ENCODE results near the gene SATB1. TPM values are rescaled to one million over a fixed set of nuclear protein-coding genes. Genes with fewer than 3 reads are reported as not detected.
A peak's percentile ranks its signal among the peaks of the same experiment; 100 is the strongest.

Gene SATB1
- total RNA-seq, 1 experiment from 2014 or later, result 5.9 TPM

DNA sequence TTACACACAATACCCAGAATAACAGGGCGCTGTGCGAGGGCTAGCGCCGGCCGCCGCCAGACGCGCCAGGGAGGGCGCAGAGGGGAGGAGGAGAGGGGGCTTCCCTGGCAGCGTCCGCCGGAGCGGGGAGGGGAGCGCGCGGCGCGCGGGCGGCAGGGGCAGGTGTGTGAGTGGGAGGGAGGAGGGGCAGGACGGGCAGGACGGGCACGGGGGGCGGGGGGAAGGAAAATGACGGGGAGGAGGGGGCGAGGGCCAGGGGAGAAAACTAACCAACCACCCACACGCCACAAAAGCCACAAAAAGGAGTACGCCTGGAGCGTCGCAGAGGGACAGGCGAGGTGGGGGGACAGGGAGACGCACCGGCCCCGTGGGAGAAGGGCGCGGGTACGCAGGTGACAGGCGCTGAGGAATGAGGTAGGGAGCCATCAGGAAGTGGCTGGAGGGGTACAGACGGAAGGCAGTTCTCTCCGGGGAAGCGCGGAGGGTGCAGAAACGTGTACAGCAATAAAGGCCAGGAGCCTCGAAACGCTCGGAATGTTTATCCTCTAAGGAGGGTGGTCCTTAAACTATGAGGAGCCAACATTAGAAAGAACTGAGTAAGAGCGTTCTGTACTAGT lies 610 bp upstream of the SATB1 start:
- DNase-seq, result no peak
- Histone ChIP-seq H3K9me3 (ENCODE audit: low read length) (no peaks in the 10 kb centered on the region), H3K79me2 (ENCODE audit: low read length) (no peaks in the 10 kb centered on the region), H3K9me2 (replicated peaks; ENCODE audit: insufficient read depth, low read length) (no peaks in the 10 kb centered on the region), H3K4me2 (ENCODE audit: low read depth, low read length, poor library complexity, severe bottlenecking) (peak overlapping the region; percentile 79), H3K27me3 (ENCODE audit: low read length) (no peaks in the 10 kb centered on the region), H4K20me1 (ENCODE audit: insufficient read depth, low read depth, low read length) (no peaks in the 10 kb centered on the region), H2AFZ (ENCODE audit: low read length) (peak overlapping the region; percentile 88), H3K9ac (ENCODE audit: low read length) (peak overlapping the region; percentile 72), H3K4me1 (ENCODE audit: low read length) (peaks cover 21% of the 10 kb centered on the region), H3K4me3 (ENCODE audit: low read length) (peak overlapping the region; percentile 69), H3K27ac (ENCODE audit: low read length) (no peak overlapping the region), H3K36me3 (ENCODE audit: insufficient read depth, low read length) (no peaks in the 10 kb centered on the region)

DNA sequence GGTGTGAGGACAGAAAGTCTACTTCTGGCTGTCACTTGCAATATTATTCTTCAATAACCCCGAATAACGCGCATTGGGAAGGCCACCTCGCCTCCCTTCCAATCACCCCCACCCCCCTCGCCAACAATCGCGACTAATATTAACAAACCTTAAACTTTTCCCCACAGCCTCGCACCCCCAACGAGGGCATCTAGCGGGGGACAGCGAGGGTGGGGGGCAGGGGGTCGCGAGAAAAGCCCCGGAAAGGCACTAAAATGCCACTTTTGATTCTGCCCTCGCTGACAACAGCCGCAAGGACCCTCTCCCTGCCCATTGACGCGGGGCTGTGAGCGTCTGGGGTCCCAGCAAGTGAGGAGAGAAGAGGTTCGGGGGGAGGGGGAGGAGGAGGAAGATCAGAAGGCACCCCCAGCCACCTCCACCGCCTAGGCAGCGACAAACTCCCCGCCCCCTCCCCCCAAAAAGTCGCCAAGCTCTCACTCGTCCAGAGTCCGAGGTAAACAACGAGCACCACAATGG lies 868 bp downstream of the SATB1 start:
- Histone ChIP-seq H3K27me3 (ENCODE audit: low read length) (no peaks in the 10 kb centered on the region), H3K4me3 (ENCODE audit: low read length) (peak overlapping the region; percentile 69), H3K36me3 (ENCODE audit: insufficient read depth, low read length) (no peaks in the 10 kb centered on the region), H3K79me2 (ENCODE audit: low read length) (no peaks in the 10 kb centered on the region), H3K9me2 (replicated peaks; ENCODE audit: insufficient read depth, low read length) (no peaks in the 10 kb centered on the region), H3K27ac (ENCODE audit: low read length) (no peak overlapping the region), H3K4me1 (ENCODE audit: low read length) (peaks cover 21% of the 10 kb centered on the region), H3K9ac (ENCODE audit: low read length) (peak overlapping the region; percentile 72), H3K9me3 (ENCODE audit: low read length) (no peaks in the 10 kb centered on the region), H2AFZ (ENCODE audit: low read length) (peak overlapping the region; percentile 97; the same call in 1 of the 2 replicates), H3K4me2 (ENCODE audit: low read depth, low read length, poor library complexity, severe bottlenecking) (peak overlapping the region; percentile 79), H4K20me1 (ENCODE audit: insufficient read depth, low read depth, low read length) (no peaks in the 10 kb centered on the region)
- peak; percentile 42 for DNase-seq

DNA sequence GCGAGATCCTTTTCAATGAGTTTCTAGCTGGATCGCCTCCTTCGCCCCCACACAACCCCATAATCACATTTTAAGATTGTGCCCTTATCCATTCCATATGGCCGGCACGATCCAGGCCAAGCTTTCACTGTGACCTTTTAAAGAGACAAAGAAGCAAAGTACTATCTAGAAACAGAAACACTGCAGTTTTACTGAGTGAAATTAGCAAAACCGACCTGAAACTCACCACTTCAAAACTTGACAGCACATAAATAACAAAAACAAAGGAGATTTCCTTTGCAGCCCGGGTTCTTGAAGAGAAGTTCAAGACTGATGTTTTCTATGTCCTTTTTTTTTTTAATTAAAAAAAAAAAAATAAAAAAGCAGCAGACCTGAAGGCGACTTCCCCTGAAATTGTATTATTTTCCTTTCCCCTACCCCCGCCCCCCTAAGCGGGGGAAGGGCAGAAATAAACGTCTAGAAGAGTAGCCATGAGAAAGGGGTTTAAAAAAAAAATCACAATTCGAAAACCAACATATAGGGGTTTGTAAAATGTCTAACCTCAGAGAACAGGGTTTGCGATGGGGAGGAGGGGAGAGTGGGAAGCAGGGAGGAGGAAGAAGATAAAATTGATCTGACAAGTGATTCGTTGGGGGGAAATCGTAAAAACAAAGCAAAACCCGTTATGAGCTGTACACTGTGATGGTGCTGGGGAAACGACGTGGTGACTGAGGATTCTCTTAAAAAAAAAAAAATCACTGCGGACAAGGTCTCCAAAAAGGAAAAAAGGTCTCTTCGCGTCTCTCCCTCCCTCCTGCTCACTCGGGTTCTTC lies 1.5 kb downstream of the SATB1 start:
- Histone ChIP-seq H3K9ac (ENCODE audit: low read length) (peak overlapping the region; percentile 72), H3K4me3 (ENCODE audit: low read length) (peak overlapping the region; percentile 69), H3K4me1 (ENCODE audit: low read length) (peaks cover 21% of the 10 kb centered on the region), H3K4me2 (ENCODE audit: low read depth, low read length, poor library complexity, severe bottlenecking) (peak overlapping the region; percentile 79), H3K79me2 (ENCODE audit: low read length) (no peaks in the 10 kb centered on the region), H4K20me1 (ENCODE audit: insufficient read depth, low read depth, low read length) (no peaks in the 10 kb centered on the region), H3K9me3 (ENCODE audit: low read length) (no peaks in the 10 kb centered on the region), H3K27me3 (ENCODE audit: low read length) (no peaks in the 10 kb centered on the region), H3K27ac (ENCODE audit: low read length) (no peak overlapping the region), H3K9me2 (replicated peaks; ENCODE audit: insufficient read depth, low read length) (no peaks in the 10 kb centered on the region), H2AFZ (ENCODE audit: low read length) (peak overlapping the region; percentile 97; the same call in 1 of the 2 replicates), H3K36me3 (ENCODE audit: insufficient read depth, low read length) (no peaks in the 10 kb centered on the region)
- DNase-seq, result peak; percentile 54

DNA sequence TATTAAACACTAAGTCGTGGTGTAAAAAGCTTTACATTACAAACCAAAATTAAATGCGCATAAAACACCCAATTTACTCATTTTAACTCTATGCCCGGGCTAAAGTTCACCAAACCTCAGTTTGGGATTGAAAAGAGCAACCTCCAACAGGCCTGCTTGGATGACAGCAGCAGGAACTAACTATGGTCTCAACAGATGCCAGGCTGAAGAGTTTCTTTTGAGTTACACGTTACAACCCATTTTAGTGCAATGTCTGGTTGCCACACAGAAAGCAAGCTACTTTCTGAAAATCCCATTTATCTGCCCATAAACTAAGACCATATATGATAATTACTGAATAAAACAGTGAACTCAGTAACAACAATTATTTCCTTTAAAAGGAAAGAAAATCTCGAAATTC lies 2.2 kb downstream of the SATB1 start:
- Histone ChIP-seq H3K4me1 (ENCODE audit: low read length) (peaks cover 21% of the 10 kb centered on the region), H3K9ac (ENCODE audit: low read length) (no peak overlapping the region), H3K36me3 (ENCODE audit: insufficient read depth, low read length) (no peaks in the 10 kb centered on the region), H4K20me1 (ENCODE audit: insufficient read depth, low read depth, low read length) (no peaks in the 10 kb centered on the region), H3K9me3 (ENCODE audit: low read length) (no peaks in the 10 kb centered on the region), H3K27ac (ENCODE audit: low read length) (no peak overlapping the region), H3K4me2 (ENCODE audit: low read depth, low read length, poor library complexity, severe bottlenecking) (no peak overlapping the region), H2AFZ (ENCODE audit: low read length) (no peak overlapping the region), H3K79me2 (ENCODE audit: low read length) (no peaks in the 10 kb centered on the region), H3K27me3 (ENCODE audit: low read length) (no peaks in the 10 kb centered on the region), H3K4me3 (ENCODE audit: low read length) (no peak overlapping the region), H3K9me2 (replicated peaks; ENCODE audit: insufficient read depth, low read length) (no peaks in the 10 kb centered on the region)
- DNase-seq, result no peak

DNA sequence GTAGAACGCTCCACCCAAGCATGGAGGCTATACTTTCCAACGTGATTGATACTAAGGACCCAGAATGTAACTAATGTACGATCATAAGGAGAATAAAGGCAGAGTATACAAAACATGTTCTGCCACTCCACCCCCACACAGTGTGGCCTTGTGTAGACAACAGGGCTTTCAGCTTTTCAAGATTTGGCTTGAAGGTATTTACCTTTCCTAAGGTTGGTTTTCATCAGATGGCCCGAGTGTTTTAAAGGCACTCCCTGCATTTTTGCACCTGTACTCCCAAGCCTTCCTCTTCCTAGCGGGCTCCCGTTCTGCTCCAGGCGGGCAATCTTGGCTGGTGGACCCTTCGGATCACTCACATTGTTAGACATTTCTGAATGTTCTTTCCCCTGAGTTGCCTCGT lies 4.6 kb downstream of the SATB1 start:
- no peak overlapping the region for H2AFZ ChIP-seq (ENCODE audit: low read length)
- no peak overlapping the region for H3K4me2 ChIP-seq (ENCODE audit: low read depth, low read length, poor library complexity, severe bottlenecking)

DNA sequence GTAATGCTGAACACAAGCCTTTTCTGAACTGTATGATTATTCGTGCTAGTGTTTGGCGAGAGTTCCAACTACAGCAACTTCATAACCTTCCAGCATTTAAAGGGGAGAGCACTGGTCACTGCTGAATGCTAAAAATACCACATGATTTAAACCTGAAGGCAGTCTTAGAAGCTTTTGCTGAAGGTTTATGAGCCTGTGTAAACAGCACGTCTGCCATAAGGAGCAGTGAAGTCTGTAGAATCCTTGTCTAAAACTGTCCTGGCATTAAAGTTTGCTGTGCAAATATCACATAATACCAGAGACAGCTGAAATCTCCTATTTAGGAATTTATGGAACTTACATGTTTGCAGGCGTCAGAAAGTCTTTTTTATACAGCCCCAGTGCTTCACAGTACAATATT lies 5.9 kb downstream of the SATB1 start:
- no peaks in the 10 kb centered on the region for H3K36me3 ChIP-seq (ENCODE audit: insufficient read depth, low read length)
- no peaks in the 10 kb centered on the region for H3K9me2 ChIP-seq (replicated peaks; ENCODE audit: insufficient read depth, low read length)
- H3K27me3 ChIP-seq (ENCODE audit: low read length), result no peaks in the 10 kb centered on the region
- H2AFZ ChIP-seq (ENCODE audit: low read length), result no peak overlapping the region
- peaks cover 10% of the 10 kb centered on the region for H3K4me1 ChIP-seq (ENCODE audit: low read length)
- no peak for DNase-seq
- H3K4me2 ChIP-seq (ENCODE audit: low read depth, low read length, poor library complexity, severe bottlenecking), result no peak overlapping the region
- no peak overlapping the region for H3K4me3 ChIP-seq (ENCODE audit: low read length)
- no peak overlapping the region for H3K27ac ChIP-seq (ENCODE audit: low read length)
- H3K9me3 ChIP-seq (ENCODE audit: low read length), result no peaks in the 10 kb centered on the region
- H3K79me2 ChIP-seq (ENCODE audit: low read length), result no peaks in the 10 kb centered on the region
- no peaks in the 10 kb centered on the region for H4K20me1 ChIP-seq (ENCODE audit: insufficient read depth, low read depth, low read length)
- H3K9ac ChIP-seq (ENCODE audit: low read length), result no peak overlapping the region

More for the DNA sequence above, 4.6 kb downstream of the SATB1 start:
- H3K4me1 ChIP-seq (ENCODE audit: low read length), result peaks cover 16% of the 10 kb centered on the region
- H4K20me1 ChIP-seq (ENCODE audit: insufficient read depth, low read depth, low read length), result no peaks in the 10 kb centered on the region
- no peaks in the 10 kb centered on the region for H3K9me3 ChIP-seq (ENCODE audit: low read length)
- DNase-seq, result no peak
- no peaks in the 10 kb centered on the region for H3K27me3 ChIP-seq (ENCODE audit: low read length)
- no peak overlapping the region for H3K9ac ChIP-seq (ENCODE audit: low read length)
- no peak overlapping the region for H3K27ac ChIP-seq (ENCODE audit: low read length)
- H3K9me2 ChIP-seq (replicated peaks; ENCODE audit: insufficient read depth, low read length), result no peaks in the 10 kb centered on the region
- no peaks in the 10 kb centered on the region for H3K79me2 ChIP-seq (ENCODE audit: low read length)
- H3K36me3 ChIP-seq (ENCODE audit: insufficient read depth, low read length), result no peaks in the 10 kb centered on the region
- H3K4me3 ChIP-seq (ENCODE audit: low read length), result no peak overlapping the region

DNA sequence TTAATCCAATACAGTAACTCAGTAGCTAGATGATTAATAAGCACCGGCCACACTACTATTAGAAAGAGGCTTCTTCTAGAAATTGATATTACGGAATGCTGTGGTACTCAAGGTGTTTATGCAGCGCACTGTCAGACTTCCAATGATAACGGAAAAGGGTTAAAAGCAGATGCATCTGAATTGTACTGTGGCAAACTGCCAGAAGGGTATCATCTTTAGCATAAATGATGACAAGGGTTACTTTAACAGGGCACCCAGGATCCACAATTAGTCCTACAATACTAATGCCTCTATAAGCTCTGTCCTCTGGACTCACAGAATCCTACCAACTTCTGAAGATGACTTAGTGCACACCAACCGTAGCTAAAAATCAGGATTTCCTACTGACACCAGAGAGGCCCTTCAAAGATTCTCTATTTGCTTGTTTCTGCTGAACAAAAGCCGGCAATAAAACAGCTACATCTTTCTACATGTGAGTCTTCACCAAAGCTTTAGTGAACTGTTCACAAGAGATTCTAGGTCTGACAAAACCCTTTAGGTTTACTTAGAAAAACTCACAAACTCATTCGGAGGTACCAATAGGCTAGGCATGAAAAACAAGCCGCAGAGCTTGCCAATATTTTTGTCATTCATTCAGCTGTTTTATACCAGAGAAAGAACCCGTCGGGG lies 7.1 kb downstream of the SATB1 start:
- no peak overlapping the region for H3K4me2 ChIP-seq (ENCODE audit: low read depth, low read length, poor library complexity, severe bottlenecking)
- H2AFZ ChIP-seq (ENCODE audit: low read length), result no peak overlapping the region
- H3K4me3 ChIP-seq (ENCODE audit: low read length), result no peak overlapping the region
- H3K9me2 ChIP-seq (replicated peaks; ENCODE audit: insufficient read depth, low read length), result no peaks in the 10 kb centered on the region
- H3K27ac ChIP-seq (ENCODE audit: low read length), result no peak overlapping the region
- no peaks in the 10 kb centered on the region for H3K79me2 ChIP-seq (ENCODE audit: low read length)
- DNase-seq, result no peak
- H3K36me3 ChIP-seq (ENCODE audit: insufficient read depth, low read length), result no peaks in the 10 kb centered on the region
- H4K20me1 ChIP-seq (ENCODE audit: insufficient read depth, low read depth, low read length), result no peaks in the 10 kb centered on the region
- H3K27me3 ChIP-seq (ENCODE audit: low read length), result no peaks in the 10 kb centered on the region
- H3K9me3 ChIP-seq (ENCODE audit: low read length), result no peaks in the 10 kb centered on the region
- no peaks in the 10 kb centered on the region for H3K4me1 ChIP-seq (ENCODE audit: low read length)
- H3K9ac ChIP-seq (ENCODE audit: low read length), result no peak overlapping the region

DNA sequence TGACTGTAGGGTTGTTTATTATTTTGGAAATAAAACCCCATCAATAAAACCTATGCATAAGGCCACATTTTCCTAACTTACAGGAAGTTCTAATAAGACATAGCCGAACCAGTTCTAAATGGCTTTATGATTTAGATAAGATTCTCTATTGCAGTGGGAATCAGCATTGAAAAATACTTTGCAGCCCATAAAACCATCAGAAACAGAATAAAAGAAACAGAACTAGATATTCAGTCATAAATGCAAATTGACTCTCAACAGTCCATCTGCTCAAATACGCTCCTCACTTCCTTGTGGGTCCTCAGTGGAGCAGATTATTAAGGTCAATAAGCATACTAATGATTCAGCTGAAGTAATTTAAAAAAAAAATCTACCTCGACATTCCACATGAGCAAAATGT lies 8.8 kb downstream of the SATB1 start:
- no peak overlapping the region for H3K4me3 ChIP-seq (ENCODE audit: low read length)
- no peak for DNase-seq
- H3K4me1 ChIP-seq (ENCODE audit: low read length), result no peaks in the 10 kb centered on the region
- no peaks in the 10 kb centered on the region for H3K36me3 ChIP-seq (ENCODE audit: insufficient read depth, low read length)
- H3K9ac ChIP-seq (ENCODE audit: low read length), result no peak overlapping the region
- no peaks in the 10 kb centered on the region for H3K9me2 ChIP-seq (replicated peaks; ENCODE audit: insufficient read depth, low read length)
- H3K9me3 ChIP-seq (ENCODE audit: low read length), result no peaks in the 10 kb centered on the region
- H3K27ac ChIP-seq (ENCODE audit: low read length), result no peak overlapping the region
- no peak overlapping the region for H2AFZ ChIP-seq (ENCODE audit: low read length)
- no peaks in the 10 kb centered on the region for H3K79me2 ChIP-seq (ENCODE audit: low read length)
- no peaks in the 10 kb centered on the region for H4K20me1 ChIP-seq (ENCODE audit: insufficient read depth, low read depth, low read length)
- H3K27me3 ChIP-seq (ENCODE audit: low read length), result no peaks in the 10 kb centered on the region
- no peak overlapping the region for H3K4me2 ChIP-seq (ENCODE audit: low read depth, low read length, poor library complexity, severe bottlenecking)
